SU-DHL-6 (cell line): ENCODE results near the gene AKR1B15.

Experiments used
- H2AFZ ChIP-seq: fragments of 200-600 bp; sonication (generic); 2 replicates; pipeline ENCODE4 v1.6.1; 2014; ENCODE audit warnings: low read depth, mild to moderate bottlenecking, moderate library complexity, mixed read lengths, antibody characterized with exemption, low read length; ENCODE audit not compliant: severe bottlenecking
- H3F3A ChIP-seq: fragments of 200-600 bp; shearing (Covaris generic); 2 replicates; pipeline ENCODE4 v1.6.0; 2016; ENCODE audit warnings: antibody characterized with exemption, mild to moderate bottlenecking; ENCODE audit not compliant: insufficient read depth
- H3K27ac ChIP-seq: fragments of 200-600 bp; sonication (generic); 2 replicates; pipeline ENCODE4 v1.5.1; 2016; ENCODE audit warnings: low read depth, mild to moderate bottlenecking, low read length, moderate library complexity, mixed read lengths
- H3K27me3 ChIP-seq: fragments of 200-600 bp; sonication (generic), shearing (Covaris generic); 2 replicates; pipeline ENCODE4 v1.6.0; 2014; ENCODE audit warnings: mild to moderate bottlenecking, low read length
- H3K36me3 ChIP-seq: fragments of 200-600 bp; sonication (generic); 2 replicates; pipeline ENCODE4 v1.6.1; 2014; ENCODE audit warnings: mild to moderate bottlenecking, low read length, mixed read lengths
- H3K4me2 ChIP-seq: fragments of 300-600, 200-600 bp; shearing (Covaris generic), sonication (generic); 2 replicates; pipeline ENCODE4 v1.6.0; 2014; ENCODE audit warnings: low read length, low read depth, mild to moderate bottlenecking; ENCODE audit not compliant: poor library complexity, severe bottlenecking
- H3K4me3 ChIP-seq: fragments of 200-600 bp; sonication (generic); 2 replicates; pipeline ENCODE4 v1.5.1; 2014; ENCODE audit warnings: antibody characterized with exemption, low read length, mild to moderate bottlenecking, mixed read lengths; ENCODE audit not compliant: insufficient read depth, poor library complexity, severe bottlenecking
- H3K79me2 ChIP-seq: fragments of 200-600 bp; sonication (generic); 2 replicates; pipeline ENCODE4 v1.6.1; 2014; ENCODE audit warnings: mild to moderate bottlenecking, low read length, moderate library complexity; ENCODE audit not compliant: insufficient read depth
- H3K9ac ChIP-seq: fragments of 200-600 bp; sonication (generic); 2 replicates; pipeline ENCODE4 v1.7.0; 2014; ENCODE audit warnings: mild to moderate bottlenecking, low read length
- H3K9me2 ChIP-seq: fragments of 200-600 bp; sonication (generic); replicated peaks from 2 replicates; pipeline ENCODE4 v1.6.1; 2014; ENCODE audit warnings: low read length; ENCODE audit not compliant: insufficient read depth
- H3K9me3 ChIP-seq: fragments of 200-600 bp; sonication (generic); 2 replicates; pipeline ENCODE4 v1.6.1; 2014; ENCODE audit warnings: low read length, mixed read lengths; ENCODE audit not compliant: insufficient read depth
- H4K20me1 ChIP-seq: fragments of 200-600 bp; sonication (generic); 2 replicates; pipeline ENCODE4 v1.6.1; 2014; ENCODE audit warnings: low read depth, mild to moderate bottlenecking, antibody characterized with exemption, low read length, moderate library complexity, mixed read lengths
- EZH2phosphoT487 ChIP-seq: fragments of 200-600 bp; sonication (generic), shearing (Covaris generic); conservative IDR thresholded peaks from 2 replicates; pipeline ENCODE4 v1.6.1; 2018; ENCODE audit warnings: mild to moderate bottlenecking, antibody characterized with exemption, low read length, moderate library complexity, mixed read lengths
- TF ChIP-seq, protein P1 (sequence below): fragments of 200-600 bp; sonication (generic); IDR thresholded peaks from one replicate; pipeline ENCODE4 v1.5.1; 2017; ENCODE audit warnings: antibody characterized with exemption, mild to moderate bottlenecking, low read length, moderate library complexity; ENCODE audit not compliant: insufficient read depth, poor library complexity, severe bottlenecking

AKR1B15 gene

DNA sequence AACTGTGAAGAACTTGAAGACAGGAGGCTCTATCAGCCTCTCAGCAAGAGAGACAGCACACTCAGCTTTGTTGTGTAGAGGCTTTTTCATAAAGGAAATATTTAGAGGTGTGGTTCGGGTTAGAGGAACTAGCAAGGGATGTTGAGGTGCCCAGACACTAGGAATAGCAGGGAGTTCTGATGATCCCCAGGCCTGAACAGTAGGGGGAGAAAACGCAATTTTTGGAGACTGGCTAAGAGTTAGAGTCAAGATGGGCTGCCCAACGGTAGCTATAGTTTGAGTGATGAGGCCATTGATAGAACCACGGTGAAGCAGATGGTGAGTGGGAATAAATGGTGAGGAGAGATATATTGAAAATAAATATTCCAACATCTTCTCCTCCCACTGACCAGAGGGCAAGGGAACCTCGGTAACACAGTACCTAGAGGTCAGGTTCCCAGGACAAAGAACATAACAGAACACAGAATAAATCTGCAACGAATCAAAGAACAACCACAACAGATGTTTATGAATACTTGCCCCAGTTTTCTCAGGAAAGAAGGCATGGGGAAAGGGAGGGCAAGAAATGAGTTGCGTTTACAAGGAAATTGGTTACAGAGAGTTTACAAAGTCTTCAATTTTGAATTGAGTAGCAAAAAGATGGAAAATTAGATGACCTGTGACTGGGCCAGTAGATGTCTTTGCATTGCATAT is 73.5 kb downstream of the AKR1B15 start:
- H4K20me1 ChIP-seq, result no peaks in the 10 kb centered on the region
- no peaks in the 10 kb centered on the region for H3K27me3 ChIP-seq
- H3K9ac ChIP-seq, result no peak overlapping the region
- no peak for TF ChIP-seq EZH2phosphoT487
- TF ChIP-seq, protein P1, sequence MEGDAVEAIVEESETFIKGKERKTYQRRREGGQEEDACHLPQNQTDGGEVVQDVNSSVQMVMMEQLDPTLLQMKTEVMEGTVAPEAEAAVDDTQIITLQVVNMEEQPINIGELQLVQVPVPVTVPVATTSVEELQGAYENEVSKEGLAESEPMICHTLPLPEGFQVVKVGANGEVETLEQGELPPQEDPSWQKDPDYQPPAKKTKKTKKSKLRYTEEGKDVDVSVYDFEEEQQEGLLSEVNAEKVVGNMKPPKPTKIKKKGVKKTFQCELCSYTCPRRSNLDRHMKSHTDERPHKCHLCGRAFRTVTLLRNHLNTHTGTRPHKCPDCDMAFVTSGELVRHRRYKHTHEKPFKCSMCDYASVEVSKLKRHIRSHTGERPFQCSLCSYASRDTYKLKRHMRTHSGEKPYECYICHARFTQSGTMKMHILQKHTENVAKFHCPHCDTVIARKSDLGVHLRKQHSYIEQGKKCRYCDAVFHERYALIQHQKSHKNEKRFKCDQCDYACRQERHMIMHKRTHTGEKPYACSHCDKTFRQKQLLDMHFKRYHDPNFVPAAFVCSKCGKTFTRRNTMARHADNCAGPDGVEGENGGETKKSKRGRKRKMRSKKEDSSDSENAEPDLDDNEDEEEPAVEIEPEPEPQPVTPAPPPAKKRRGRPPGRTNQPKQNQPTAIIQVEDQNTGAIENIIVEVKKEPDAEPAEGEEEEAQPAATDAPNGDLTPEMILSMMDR, result no peak
- H3K9me2 ChIP-seq, result no peaks in the 10 kb centered on the region
- H3K36me3 ChIP-seq, result no peaks in the 10 kb centered on the region
- H3K9me3 ChIP-seq, result no peaks in the 10 kb centered on the region
- no peak overlapping the region for H3K4me2 ChIP-seq
- no peak overlapping the region for H3K4me3 ChIP-seq
- no peaks in the 10 kb centered on the region for H3K79me2 ChIP-seq
- no peak overlapping the region for H3K27ac ChIP-seq
- no peak overlapping the region for H2AFZ ChIP-seq
- H3F3A ChIP-seq, result no peaks in the 10 kb centered on the region

DNA sequence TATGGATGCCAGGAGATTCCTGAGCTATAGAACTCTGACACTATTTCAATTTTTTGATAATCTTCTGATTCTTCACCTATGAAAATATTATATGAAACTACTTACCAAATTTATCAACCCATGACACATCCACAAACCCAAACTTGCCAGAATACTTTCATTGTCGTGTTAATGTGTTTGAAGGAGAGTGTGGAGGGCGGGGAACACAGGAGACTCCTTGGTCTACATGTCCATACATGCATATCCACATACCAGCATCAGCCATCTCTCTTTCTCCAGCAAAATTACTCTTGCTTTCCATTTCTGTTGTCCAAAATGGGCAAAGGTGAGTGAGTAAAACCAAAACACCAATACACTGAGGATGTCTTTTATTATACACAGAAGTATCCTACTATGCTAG is 74.3 kb downstream of the AKR1B15 start:
- Histone ChIP-seq H3K4me2 (no peak overlapping the region), H3K9me3 (no peaks in the 10 kb centered on the region), H3K9ac (no peak overlapping the region), H4K20me1 (no peaks in the 10 kb centered on the region), H3K27ac (no peak overlapping the region), H3K36me3 (no peaks in the 10 kb centered on the region), H3K79me2 (no peaks in the 10 kb centered on the region), H3K9me2 (no peaks in the 10 kb centered on the region), H3F3A (no peaks in the 10 kb centered on the region), H2AFZ (no peak overlapping the region), H3K27me3 (no peaks in the 10 kb centered on the region), H3K4me3 (no peak overlapping the region)
- TF ChIP-seq, protein P1, result no peak
- TF ChIP-seq EZH2phosphoT487, result no peak

DNA sequence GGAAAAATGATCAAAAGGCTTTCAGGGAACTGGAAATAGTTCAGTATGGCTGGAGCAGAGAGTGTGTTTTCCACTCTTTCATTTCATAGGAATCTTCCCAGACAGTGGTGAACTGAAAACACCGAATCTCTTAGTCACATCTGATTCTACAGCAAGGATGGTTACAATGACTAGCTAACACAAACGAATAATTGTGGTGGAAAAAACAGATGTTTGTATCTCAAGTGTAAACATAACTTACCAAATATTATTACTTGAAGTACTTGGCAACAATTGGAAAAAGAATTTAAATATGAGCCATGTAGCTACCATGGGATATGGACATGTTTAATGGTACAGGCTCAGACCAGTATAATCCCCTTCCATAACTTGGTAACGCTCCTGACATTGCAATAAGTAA is 76.6 kb downstream of the AKR1B15 start:
- Histone ChIP-seq H3K9me2 (no peaks in the 10 kb centered on the region), H3K4me3 (no peak overlapping the region), H3K27me3 (no peaks in the 10 kb centered on the region), H2AFZ (no peak overlapping the region), H3F3A (no peaks in the 10 kb centered on the region), H3K36me3 (no peaks in the 10 kb centered on the region), H4K20me1 (no peaks in the 10 kb centered on the region), H3K27ac (no peak overlapping the region), H3K79me2 (no peaks in the 10 kb centered on the region), H3K9ac (no peak overlapping the region), H3K4me2 (no peak overlapping the region), H3K9me3 (no peaks in the 10 kb centered on the region)
- TF ChIP-seq EZH2phosphoT487, result no peak
- TF ChIP-seq, protein P1, result no peak
